GM19395 (cell line): Measurements from ENCODE around the gene CHRNA3.
"Not testable (repeated sequence)": the region's sequence is repeated elsewhere in the genome, so short reads cannot be mapped to it uniquely, and the experiment has no call there.

Source experiments
- ATAC-seq: cut with Tn5 transposase; IDR thresholded peaks from one replicate; pipeline ENCODE4 v1.9.1; 2021; ENCODE audit warnings: mild to moderate bottlenecking, moderate library complexity; ENCODE audit not compliant: unreplicated experiment

CHRNA3 gene

GRCh38 chr15:78618064-78618463 lies 2.7 kb downstream of the CHRNA3 start:
- no peak for ATAC-seq

- no peak for ATAC-seq
Measured at GRCh38 chr15:78617516-78617915, 3.3 kb downstream of the CHRNA3 start.

- no peak for ATAC-seq
Measured at GRCh38 chr15:78617076-78617475, 3.7 kb downstream of the CHRNA3 start.

GRCh38 chr15:78616506-78616905 lies 4.3 kb downstream of the CHRNA3 start:
- ATAC-seq = no peak

- ATAC-seq = no peak
Measured at GRCh38 chr15:78615151-78615589, 5.6 kb downstream of the CHRNA3 start.

- no peak for ATAC-seq
Measured at GRCh38 chr15:78614021-78614420, 6.8 kb downstream of the CHRNA3 start.

GRCh38 chr15:78609551-78609950 lies 11.2 kb downstream of the CHRNA3 start:
- ATAC-seq = not testable (repeated sequence)

GRCh38 chr15:78605680-78606079 lies 15.1 kb downstream of the CHRNA3 start:
- ATAC-seq = no peak

- no peak for ATAC-seq
Measured at GRCh38 chr15:78605201-78605600, 15.6 kb downstream of the CHRNA3 start.

GRCh38 chr15:78604420-78604819 lies 16.4 kb downstream of the CHRNA3 start:
- ATAC-seq = no peak

GRCh38 chr15:78603467-78603866 lies 17.3 kb downstream of the CHRNA3 start:
- ATAC-seq = no peak

- no peak for ATAC-seq
Measured at GRCh38 chr15:78599189-78599588, 21.6 kb downstream of the CHRNA3 start.

GRCh38 chr15:78598348-78598747 lies 22.4 kb downstream of the CHRNA3 start:
- ATAC-seq = no peak

- no peak for ATAC-seq
Measured at GRCh38 chr15:78597583-78597982, 23.2 kb downstream of the CHRNA3 start.

GRCh38 chr15:78574944-78575343 lies 45.9 kb downstream of the CHRNA3 start:
- no peak for ATAC-seq

GRCh38 chr15:78573416-78573815 lies 47.4 kb downstream of the CHRNA3 start:
- ATAC-seq = no peak

- ATAC-seq = no peak
Measured at GRCh38 chr15:78571382-78571781, 49.4 kb downstream of the CHRNA3 start.

- ATAC-seq = no peak
Measured at GRCh38 chr15:78570710-78571109, 50.1 kb downstream of the CHRNA3 start.

GRCh38 chr15:78567531-78567930 lies 53.3 kb downstream of the CHRNA3 start:
- no peak for ATAC-seq

GRCh38 chr15:78565951-78566774 lies 54.6 kb downstream of the CHRNA3 start:
- peak; percentile 17 for ATAC-seq

GRCh38 chr15:78565097-78565950 lies 55.5 kb downstream of the CHRNA3 start, which contains the start of gene CHRNA5:
CHRNA5 (plus strand) TSS chr15:78565520; CDS start chr15:78565720, 200 bp downstream.
- peak; percentile 85 for ATAC-seq

- peak; percentile 12 for ATAC-seq
Measured at GRCh38 chr15:78564743-78565096, 56.1 kb downstream of the CHRNA3 start.
